ENCODE data around the gene CFLAR. TPM values are rescaled to one million over a fixed set of nuclear protein-coding genes. Genes with fewer than 3 reads are reported as not detected.
A peak's percentile ranks its signal among the peaks of the same experiment; 100 is the strongest.

CFLAR gene
- total RNA-seq, 1 donor from 2014 or later, result 241 TPM

DNA sequence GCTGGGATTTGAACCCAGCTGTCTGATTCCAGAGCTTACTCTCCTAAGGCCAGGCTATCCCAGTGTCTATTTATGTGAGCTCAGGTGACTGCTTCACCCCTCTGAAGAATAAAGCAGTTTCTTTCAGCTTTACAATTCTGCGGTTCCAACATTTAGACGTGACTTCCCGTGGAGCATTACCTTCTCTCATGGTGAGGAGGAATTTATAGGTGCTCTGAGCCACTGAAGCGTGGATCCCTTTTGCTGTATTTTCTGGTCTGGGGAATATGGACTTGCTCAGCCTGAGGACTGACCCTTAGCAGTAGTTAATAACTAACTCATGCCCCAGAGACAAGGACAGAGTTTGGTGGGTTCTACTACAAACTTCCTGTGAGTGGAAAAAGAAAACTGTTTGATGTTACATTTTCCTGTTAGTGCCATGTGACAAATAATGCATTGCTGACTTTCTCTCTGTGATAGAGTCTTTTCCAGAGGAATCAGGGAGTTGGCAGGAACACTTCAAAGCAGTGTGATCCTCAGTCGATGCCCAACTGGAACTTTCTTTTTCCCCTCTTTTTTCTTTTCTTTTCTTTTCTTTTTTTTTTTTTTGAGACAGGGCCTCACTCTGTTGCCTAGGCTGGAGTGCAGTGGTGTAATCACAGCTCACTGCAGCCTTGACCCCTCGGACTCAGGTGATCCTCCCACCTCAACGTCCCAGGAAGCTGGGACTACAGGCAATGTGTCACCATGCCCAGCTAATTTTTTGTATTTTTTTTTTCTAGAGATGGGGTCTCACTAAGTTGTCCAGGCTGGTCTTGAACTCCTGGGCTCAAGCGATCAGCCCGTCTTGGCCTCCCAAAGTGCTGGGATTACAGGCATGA, 88.9 kb downstream of the CFLAR start:
- peaks cover 20% of the 10 kb centered on the region for H3K4me1 Mint-ChIP-seq (ENCODE audit: unreplicated experiment)
- no peak overlapping the region for H3K4me3 Mint-ChIP-seq (ENCODE audit: unreplicated experiment)
- no peak for DNase-seq (ENCODE audit: low spot score)
- H3K9me3 Mint-ChIP-seq (ENCODE audit: unreplicated experiment), result no peaks in the 10 kb centered on the region
- peaks cover 26% of the 10 kb centered on the region for H3K36me3 Mint-ChIP-seq (ENCODE audit: low read depth, unreplicated experiment)
- H3K27me3 Mint-ChIP-seq (ENCODE audit: unreplicated experiment), result peaks cover 2% of the 10 kb centered on the region
- TF ChIP-seq, protein P1, sequence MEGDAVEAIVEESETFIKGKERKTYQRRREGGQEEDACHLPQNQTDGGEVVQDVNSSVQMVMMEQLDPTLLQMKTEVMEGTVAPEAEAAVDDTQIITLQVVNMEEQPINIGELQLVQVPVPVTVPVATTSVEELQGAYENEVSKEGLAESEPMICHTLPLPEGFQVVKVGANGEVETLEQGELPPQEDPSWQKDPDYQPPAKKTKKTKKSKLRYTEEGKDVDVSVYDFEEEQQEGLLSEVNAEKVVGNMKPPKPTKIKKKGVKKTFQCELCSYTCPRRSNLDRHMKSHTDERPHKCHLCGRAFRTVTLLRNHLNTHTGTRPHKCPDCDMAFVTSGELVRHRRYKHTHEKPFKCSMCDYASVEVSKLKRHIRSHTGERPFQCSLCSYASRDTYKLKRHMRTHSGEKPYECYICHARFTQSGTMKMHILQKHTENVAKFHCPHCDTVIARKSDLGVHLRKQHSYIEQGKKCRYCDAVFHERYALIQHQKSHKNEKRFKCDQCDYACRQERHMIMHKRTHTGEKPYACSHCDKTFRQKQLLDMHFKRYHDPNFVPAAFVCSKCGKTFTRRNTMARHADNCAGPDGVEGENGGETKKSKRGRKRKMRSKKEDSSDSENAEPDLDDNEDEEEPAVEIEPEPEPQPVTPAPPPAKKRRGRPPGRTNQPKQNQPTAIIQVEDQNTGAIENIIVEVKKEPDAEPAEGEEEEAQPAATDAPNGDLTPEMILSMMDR (IDR thresholded peaks at IDR 0.05; ENCODE audit: unreplicated experiment), result no peak
- peak overlapping the region; percentile 24 for H3K27ac Mint-ChIP-seq (ENCODE audit: unreplicated experiment)

DNA sequence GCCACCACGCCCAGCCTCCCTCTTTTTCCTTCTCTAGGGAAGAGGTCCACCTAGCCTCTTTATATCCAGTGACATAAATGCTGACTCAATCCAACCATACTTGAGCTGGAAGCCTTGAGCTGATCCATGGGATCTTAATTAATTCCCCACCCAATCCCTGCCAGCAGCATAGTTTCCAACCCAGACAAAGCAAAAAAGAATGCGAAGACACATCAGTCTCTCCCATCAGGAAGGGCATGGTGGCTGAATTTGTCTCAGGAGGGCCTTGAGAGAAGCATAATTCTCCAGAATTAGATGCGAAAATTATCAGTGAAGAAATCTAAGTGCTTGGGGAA, 89.5 kb downstream of the CFLAR start:
- TF ChIP-seq, protein P1 (IDR thresholded peaks at IDR 0.05; ENCODE audit: unreplicated experiment), result no peak
- Mint-ChIP-seq H3K36me3 (ENCODE audit: low read depth, unreplicated experiment) (peaks cover 27% of the 10 kb centered on the region), H3K9me3 (ENCODE audit: unreplicated experiment) (no peaks in the 10 kb centered on the region), H3K4me3 (ENCODE audit: unreplicated experiment) (no peak overlapping the region), H3K27ac (ENCODE audit: unreplicated experiment) (no peak overlapping the region), H3K27me3 (ENCODE audit: unreplicated experiment) (peaks cover 5% of the 10 kb centered on the region), H3K4me1 (ENCODE audit: unreplicated experiment) (peaks cover 20% of the 10 kb centered on the region)
- DNase-seq (ENCODE audit: low spot score), result no peak

DNA sequence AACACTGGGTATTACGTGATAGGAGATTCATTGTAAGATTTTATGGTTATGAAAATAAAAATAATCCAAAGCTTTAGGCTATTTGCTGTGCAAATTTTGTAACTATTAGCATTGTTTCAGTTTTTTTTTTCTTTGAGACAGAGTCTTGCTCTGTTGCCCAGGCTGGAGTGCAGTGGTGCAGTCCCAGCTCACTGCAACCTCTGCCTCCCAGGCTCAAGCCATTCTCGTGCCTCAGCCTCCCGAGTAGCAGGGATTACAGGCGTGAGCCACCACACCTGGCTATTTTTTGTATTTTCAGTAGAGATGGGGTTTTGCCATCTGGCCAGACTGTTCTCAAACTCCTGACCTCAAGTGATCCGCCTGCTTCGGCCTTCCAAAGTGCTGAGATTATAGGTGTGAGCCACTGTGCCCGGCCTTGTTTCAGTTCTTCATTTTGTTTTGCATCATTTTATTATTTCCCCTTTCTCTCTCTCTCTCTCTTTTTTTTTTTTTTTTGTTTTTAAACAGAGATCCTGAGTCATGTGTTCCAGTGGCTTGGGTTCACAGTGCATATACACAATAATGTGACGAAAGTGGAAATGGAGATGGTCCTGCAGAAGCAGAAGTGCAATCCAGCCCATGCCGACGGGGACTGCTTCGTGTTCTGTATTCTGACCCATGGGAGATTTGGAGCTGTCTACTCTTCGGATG, 92.7 kb downstream of the CFLAR start:
- H3K9me3 Mint-ChIP-seq (ENCODE audit: unreplicated experiment), result no peaks in the 10 kb centered on the region
- peaks cover 9% of the 10 kb centered on the region for H3K4me1 Mint-ChIP-seq (ENCODE audit: unreplicated experiment)
- no peak overlapping the region for H3K27ac Mint-ChIP-seq (ENCODE audit: unreplicated experiment)
- H3K27me3 Mint-ChIP-seq (ENCODE audit: unreplicated experiment), result peaks cover 5% of the 10 kb centered on the region
- TF ChIP-seq, protein P1 (IDR thresholded peaks at IDR 0.05; ENCODE audit: unreplicated experiment), result no peak
- DNase-seq (ENCODE audit: low spot score), result no peak
- peaks cover 30% of the 10 kb centered on the region for H3K36me3 Mint-ChIP-seq (ENCODE audit: low read depth, unreplicated experiment)
- no peak overlapping the region for H3K4me3 Mint-ChIP-seq (ENCODE audit: unreplicated experiment)

DNA sequence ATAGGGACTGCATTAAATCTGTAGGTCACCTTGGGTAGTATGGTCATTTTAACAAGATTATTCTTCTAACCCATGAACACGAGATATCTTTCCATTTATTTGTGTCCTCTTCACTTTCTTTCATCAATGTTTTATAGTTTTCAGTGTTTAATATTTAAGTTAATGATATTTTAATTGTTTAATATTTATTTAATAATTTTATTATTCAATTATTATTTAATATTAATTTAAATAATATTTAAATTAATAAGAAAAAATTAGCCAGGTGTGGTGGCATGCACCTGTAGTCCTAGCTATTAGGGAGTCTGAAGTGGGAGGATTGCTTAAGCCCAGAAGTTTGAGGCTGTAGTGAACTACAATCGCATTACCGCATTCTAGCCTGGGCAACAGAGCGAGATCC, 100.0 kb downstream of the CFLAR start:
- H3K4me1 Mint-ChIP-seq (ENCODE audit: unreplicated experiment), result peaks cover 30% of the 10 kb centered on the region
- no peak overlapping the region for H3K27ac Mint-ChIP-seq (ENCODE audit: unreplicated experiment)
- peaks cover 2% of the 10 kb centered on the region for H3K27me3 Mint-ChIP-seq (ENCODE audit: unreplicated experiment)
- TF ChIP-seq, protein P1 (IDR thresholded peaks at IDR 0.05; ENCODE audit: unreplicated experiment), result no peak
- DNase-seq (ENCODE audit: low spot score), result no peak
- no peaks in the 10 kb centered on the region for H3K9me3 Mint-ChIP-seq (ENCODE audit: unreplicated experiment)
- H3K36me3 Mint-ChIP-seq (ENCODE audit: low read depth, unreplicated experiment), result peaks cover 15% of the 10 kb centered on the region
- peak overlapping the region; percentile 16 for H3K4me3 Mint-ChIP-seq (ENCODE audit: unreplicated experiment)

DNA sequence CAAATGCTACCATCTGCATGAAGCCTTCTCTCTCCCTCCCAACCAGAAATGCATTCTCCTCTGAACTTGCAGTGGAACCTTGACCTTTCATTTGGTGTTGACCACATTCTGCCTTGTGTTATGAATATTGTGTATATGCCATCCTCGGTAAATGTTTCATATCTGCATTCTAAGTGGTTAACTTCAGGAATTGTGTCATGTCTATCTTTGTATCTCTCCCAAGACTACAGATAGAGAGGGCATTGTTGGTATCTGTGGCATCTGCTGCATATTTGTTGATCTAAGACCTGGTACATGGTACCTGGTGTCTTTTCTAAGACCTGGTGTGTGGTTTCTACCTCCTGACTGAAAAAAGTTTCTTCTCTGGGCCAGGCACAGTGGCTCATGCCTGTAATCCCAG, 101.0 kb downstream of the CFLAR start:
- H3K27ac Mint-ChIP-seq (ENCODE audit: unreplicated experiment), result no peak overlapping the region
- TF ChIP-seq, protein P1 (IDR thresholded peaks at IDR 0.05; ENCODE audit: unreplicated experiment), result no peak

More for the DNA sequence above, 101.0 kb downstream of the CFLAR start:
- Mint-ChIP-seq H3K4me3 (ENCODE audit: unreplicated experiment) (no peak overlapping the region), H3K9me3 (ENCODE audit: unreplicated experiment) (no peaks in the 10 kb centered on the region), H3K27me3 (ENCODE audit: unreplicated experiment) (peaks cover 2% of the 10 kb centered on the region), H3K4me1 (ENCODE audit: unreplicated experiment) (peaks cover 40% of the 10 kb centered on the region), H3K36me3 (ENCODE audit: low read depth, unreplicated experiment) (peaks cover 8% of the 10 kb centered on the region)
- no peak for DNase-seq (ENCODE audit: low spot score)
